GM19193 (cell line): Measurements from ENCODE around the gene KLK12.

Experiments used
- POLR2A ChIP-seq: IDR thresholded peaks from 4 replicates; pipeline ENCODE4 v1.6.1; 2011; ENCODE audit not compliant: insufficient read depth, insufficient read length; ENCODE audit errors: extremely low read depth

Gene KLK12

DNA sequence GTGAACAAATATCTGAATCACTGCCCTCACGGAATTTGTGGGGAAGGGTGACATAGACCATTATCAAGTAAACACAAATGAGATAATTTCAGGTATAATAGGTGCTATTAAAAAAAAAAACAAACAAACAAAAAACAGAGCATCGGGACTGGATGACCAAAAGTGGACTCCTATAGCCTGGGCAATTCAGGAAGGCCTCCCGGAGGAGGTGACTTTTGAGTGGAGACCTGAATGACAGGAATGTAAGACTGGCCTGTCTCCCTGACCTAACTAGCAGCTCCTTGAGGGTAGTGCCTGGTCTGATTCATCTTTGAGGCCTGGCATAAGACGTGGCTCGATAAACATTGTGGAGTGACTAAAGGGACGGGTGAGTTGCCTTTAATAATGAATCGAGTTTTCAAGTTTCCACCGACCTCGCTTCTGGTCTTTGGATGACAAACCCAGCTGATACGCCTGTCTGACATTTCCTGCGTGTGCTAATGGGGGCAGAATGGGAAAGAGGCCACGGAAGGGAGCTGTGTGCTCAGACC, 22.1 kb downstream of the KLK12 start:
- TF ChIP-seq POLR2A, result no peak

GRCh38 chr19:51010066-51010795, 24.6 kb downstream of the KLK12 start:
- TF ChIP-seq POLR2A, result no peak

GRCh38 chr19:51009061-51009891, 25.5 kb downstream of the KLK12 start:
- TF ChIP-seq POLR2A, result no peak

DNA sequence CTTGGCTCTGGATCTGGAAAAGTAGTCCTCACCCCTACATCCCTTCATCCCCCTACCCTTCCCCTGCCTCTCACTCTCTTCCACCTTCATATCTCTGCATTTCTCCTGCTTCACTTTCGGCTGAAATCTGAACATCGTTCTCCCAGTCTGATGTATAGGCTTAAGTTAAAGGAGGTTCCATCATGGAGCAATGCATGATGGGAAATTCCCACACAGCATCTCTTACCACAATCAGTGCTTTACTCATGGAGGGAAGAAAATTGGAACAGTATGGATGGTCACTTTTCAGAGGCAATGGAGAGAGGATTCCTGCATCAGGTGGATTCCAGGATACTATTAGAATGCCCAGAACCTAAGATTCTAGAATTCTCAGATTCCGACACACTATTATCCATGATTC, 27.3 kb downstream of the KLK12 start:
- TF ChIP-seq POLR2A, result no peak

- no peak for TF ChIP-seq POLR2A
Measured at GRCh38 chr19:51006406-51006805, 28.4 kb downstream of the KLK12 start.

DNA sequence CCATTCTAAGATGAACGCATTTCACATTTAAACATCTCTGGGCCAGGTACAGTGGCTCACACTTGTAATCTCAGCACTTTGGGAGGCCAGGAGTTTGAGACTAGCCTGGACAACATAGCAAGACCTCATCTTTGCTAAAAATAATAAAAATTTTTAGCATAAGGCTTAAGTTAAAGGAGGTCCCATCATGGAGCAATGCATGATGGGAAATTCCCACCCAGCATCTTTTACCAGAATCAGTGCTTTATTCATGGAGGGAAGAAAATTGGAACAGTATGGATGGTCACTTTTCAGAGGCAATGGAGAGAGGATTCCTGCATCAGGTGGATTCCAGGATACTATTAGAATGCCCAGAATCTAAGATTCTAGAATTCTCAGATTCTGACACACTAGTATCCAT, 29.6 kb downstream of the KLK12 start:
- no peak for TF ChIP-seq POLR2A

DNA sequence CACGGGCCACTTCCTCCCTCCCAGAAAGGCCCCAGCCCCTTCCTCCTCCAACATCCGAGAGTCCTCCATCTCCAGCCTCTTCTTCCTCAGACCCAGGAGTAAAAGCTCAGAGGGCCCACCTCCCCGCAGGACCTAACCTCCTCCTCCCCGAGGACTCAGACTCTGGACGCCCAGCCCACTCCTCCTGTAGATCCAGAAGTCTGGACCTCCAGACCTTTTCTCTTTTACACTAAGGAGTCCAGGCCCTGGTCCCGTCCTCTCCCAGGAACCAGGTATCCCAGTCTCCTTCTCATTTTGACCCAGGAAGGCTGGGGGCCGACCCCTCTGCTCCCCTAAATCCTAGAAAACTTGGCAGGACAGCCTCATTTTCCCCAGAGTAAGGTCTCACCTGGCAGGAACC, 31.5 kb downstream of the KLK12 start:
- no peak for TF ChIP-seq POLR2A

- TF ChIP-seq POLR2A, result no peak
Measured at GRCh38 chr19:51002542-51003311, 32.1 kb downstream of the KLK12 start.

- TF ChIP-seq POLR2A, result no peak
Measured at GRCh38 chr19:51002089-51002532, 32.7 kb downstream of the KLK12 start.

GRCh38 chr19:51001515-51001914, 33.3 kb downstream of the KLK12 start, which contains the start of gene KLK8:
KLK8 (minus strand) TSS chr19:51001604; CDS start chr19:51001167, 437 bp downstream.
- no peak for TF ChIP-seq POLR2A

GRCh38 chr19:51000981-51001380, 33.8 kb downstream of the KLK12 start:
- TF ChIP-seq POLR2A, result no peak

DNA sequence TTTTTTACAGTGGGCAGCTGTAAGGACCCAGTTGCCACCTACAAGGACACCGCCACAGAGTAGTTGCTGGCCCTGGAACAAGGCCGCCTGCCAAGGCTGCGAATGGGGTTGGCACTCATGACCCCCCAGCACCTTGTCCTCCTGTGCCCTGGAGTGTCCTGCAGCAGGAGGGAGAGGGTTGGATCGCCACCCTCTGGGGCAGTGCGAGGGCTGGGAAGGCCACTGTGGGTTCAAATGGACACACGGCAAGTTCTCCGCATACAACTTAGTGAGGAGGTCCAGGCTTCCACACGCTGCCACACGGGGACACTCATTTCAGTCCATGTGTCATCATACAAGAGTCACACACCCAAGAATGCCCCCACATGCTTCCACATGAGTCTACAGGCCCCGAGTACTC, 34.4 kb downstream of the KLK12 start:
- TF ChIP-seq POLR2A, result no peak

- TF ChIP-seq POLR2A, result no peak
Measured at GRCh38 chr19:50998686-50999085, 36.1 kb downstream of the KLK12 start.

DNA sequence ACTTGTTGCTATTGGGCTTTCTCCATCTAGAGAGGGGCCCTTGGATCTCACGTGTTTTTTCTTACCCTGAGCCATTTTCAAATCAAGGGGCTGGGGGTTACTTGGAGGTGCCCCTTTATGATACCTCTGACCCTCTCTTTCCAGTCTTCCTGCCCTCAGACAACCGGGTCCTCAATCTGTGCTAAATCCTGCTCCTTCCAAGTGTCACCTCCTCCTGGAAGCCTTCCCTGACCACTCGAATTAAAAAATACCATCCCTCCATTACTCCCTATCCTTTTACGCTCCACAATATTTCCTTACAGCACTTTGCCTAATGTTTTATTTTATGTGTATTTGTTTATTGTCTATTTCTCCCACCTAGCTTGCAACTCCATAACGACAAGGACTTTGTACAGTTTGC, 36.7 kb downstream of the KLK12 start:
- no peak for TF ChIP-seq POLR2A

GRCh38 chr19:50994129-50994528, 40.7 kb downstream of the KLK12 start:
- TF ChIP-seq POLR2A, result no peak

DNA sequence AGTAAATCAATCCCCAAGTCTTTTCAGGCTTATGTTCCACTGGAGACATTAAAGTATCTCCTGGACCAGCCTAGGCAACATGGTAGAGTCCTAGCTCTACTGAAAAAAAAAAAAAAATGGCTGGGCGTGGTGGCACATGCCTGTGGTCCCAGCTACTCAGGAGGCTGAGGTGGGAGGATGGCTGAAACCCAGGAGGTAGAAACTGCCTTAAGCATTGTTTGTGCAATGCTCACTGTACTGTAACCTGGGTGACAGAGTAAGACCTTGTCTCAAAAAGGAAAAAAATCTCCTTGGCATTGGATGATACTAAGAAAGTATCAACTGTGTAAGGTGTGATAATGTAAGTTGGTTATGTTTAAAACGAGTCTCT, 42.2 kb downstream of the KLK12 start:
- no peak for TF ChIP-seq POLR2A
